Measurements from ENCODE around the gene FAM53A. TPM values are rescaled to one million over a fixed set of nuclear protein-coding genes. Genes with fewer than 3 reads are reported as not detected.

Gene FAM53A
- total RNA-seq (1 to 10 TPM; 1.1 to 1.6 (median 1.1) TPM), polyA plus RNA-seq (1.4 TPM)
- long read RNA-seq, donor 1, partial matches to known transcripts, result 1 of 7 reads
- long read RNA-seq, donor 1, other reads (novel, unspliced or antisense), result 4 of 7 reads
- long read RNA-seq, donor 2, partial matches to known transcripts, result 0 of 3 reads
- long read RNA-seq, donor 2, other reads (novel, unspliced or antisense), result 2 of 3 reads
- long read RNA-seq, donor 3, partial matches to known transcripts, result 0 of 15 reads
- long read RNA-seq, donor 3, other reads (novel, unspliced or antisense), result 11 of 15 reads
- long read RNA-seq, donor 4, partial matches to known transcripts, result 0 of 2 reads
- long read RNA-seq, donor 4, other reads (novel, unspliced or antisense), result 2 of 2 reads

GRCh38 chr4:1683736-1684505 lies at the start of gene FAM53A:
FAM53A (minus strand) TSS chr4:1684313; CDS start chr4:1668741, 15,572 bp downstream.
- ATAC-seq, result peak; percentile 94 to 96
- Histone ChIP-seq H3K27ac (ENCODE audit: low read length) (peak within 1 kb of the TSS; percentile 22), H3K9me3 (ENCODE audit: control insufficient read depth, low read length) (no peaks in the 10 kb centered on the region), H3K27me3 (ENCODE audit: control insufficient read depth, insufficient read depth) (no peaks in the 10 kb centered on the region), H3K4me1 (ENCODE audit: control insufficient read depth, insufficient read depth, low read length) (no peaks in the 10 kb centered on the region), H3K4me3 (ENCODE audit: low read length) (peak within 1 kb of the TSS; percentile 30)
- peak in 2 of 3 donors; percentile 91 to 98 for DNase-seq
- under 1% methylated on average over 115 of the region's 118 CpGs for WGBS
- intact Hi-C loops (cut with DNase I), result no loop called here

DNA sequence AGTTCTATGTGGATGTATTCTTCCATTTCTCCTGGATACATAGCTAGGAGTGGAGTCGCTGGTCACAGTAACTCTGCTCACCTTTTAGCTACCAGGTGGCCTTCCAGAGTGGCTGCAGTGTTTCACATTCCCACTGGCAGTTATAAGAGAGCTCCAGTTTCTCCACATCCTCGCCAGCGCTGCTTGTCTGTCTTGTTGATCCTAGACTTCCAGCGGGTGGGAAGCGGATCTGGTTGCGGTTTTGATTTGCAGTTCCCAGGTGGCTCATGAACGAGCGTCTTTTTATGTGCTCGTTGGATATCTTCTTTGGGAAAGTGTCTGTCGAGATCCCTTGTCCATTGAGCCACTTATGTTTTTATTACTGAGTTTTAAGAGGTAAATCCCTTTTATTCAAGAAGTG lies 48.8 kb upstream of the FAM53A start:
- 95% methylated on average over 10 of the region's 10 CpGs for WGBS
- DNase-seq, result peak in 1 of 3 donors; percentile 13
- H3K4me3 ChIP-seq (ENCODE audit: low read length), result no peak overlapping the region
- intact Hi-C loops (cut with DNase I), result no loop called here
- H3K4me1 ChIP-seq (ENCODE audit: control insufficient read depth, insufficient read depth, low read length), result no peaks in the 10 kb centered on the region
- no peak overlapping the region for H3K27ac ChIP-seq (ENCODE audit: low read length)
- no peaks in the 10 kb centered on the region for H3K27me3 ChIP-seq (ENCODE audit: control insufficient read depth, insufficient read depth)
- no peak for ATAC-seq
- H3K9me3 ChIP-seq (ENCODE audit: control insufficient read depth, low read length), result no peaks in the 10 kb centered on the region

GRCh38 chr4:1731180-1731579 lies 47.1 kb upstream of the FAM53A start:
- no peaks in the 10 kb centered on the region for H3K4me1 ChIP-seq (ENCODE audit: control insufficient read depth, insufficient read depth, low read length)
- H3K27me3 ChIP-seq (ENCODE audit: control insufficient read depth, insufficient read depth), result no peaks in the 10 kb centered on the region
- WGBS, result 96% methylated on average over 10 of the region's 10 CpGs
- DNase-seq (peak; percentile 6 to 45 (median 36)), ATAC-seq (no peak)
- H3K9me3 ChIP-seq (ENCODE audit: control insufficient read depth, low read length), result no peaks in the 10 kb centered on the region
- H3K27ac ChIP-seq (ENCODE audit: low read length), result no peak overlapping the region
- no peak overlapping the region for H3K4me3 ChIP-seq (ENCODE audit: low read length)
- intact Hi-C loops (cut with DNase I), result no loop called here

- H3K27ac ChIP-seq (ENCODE audit: low read length), result no peak overlapping the region
- DNase-seq (peak in 2 of 3 donors; percentile 7 to 25), ATAC-seq (no peak)
- 94% methylated on average over 16 of the region's 16 CpGs for WGBS
- intact Hi-C loops (cut with DNase I), result no loop called here
- H3K9me3 ChIP-seq (ENCODE audit: control insufficient read depth, low read length), result no peaks in the 10 kb centered on the region
- H3K27me3 ChIP-seq (ENCODE audit: control insufficient read depth, insufficient read depth), result no peaks in the 10 kb centered on the region
- no peaks in the 10 kb centered on the region for H3K4me1 ChIP-seq (ENCODE audit: control insufficient read depth, insufficient read depth, low read length)
- no peak overlapping the region for H3K4me3 ChIP-seq (ENCODE audit: low read length)
Measured at GRCh38 chr4:1730532-1731135, 46.5 kb upstream of the FAM53A start.

- 81% methylated on average over 31 of the region's 31 CpGs for WGBS
- H3K27me3 ChIP-seq (ENCODE audit: control insufficient read depth, insufficient read depth), result no peaks in the 10 kb centered on the region
- no peaks in the 10 kb centered on the region for H3K9me3 ChIP-seq (ENCODE audit: control insufficient read depth, low read length)
- intact Hi-C loops (cut with DNase I), result loop anchor here in 3 of 4 donors (5.0 to 10.0 kb wide), 2 partner anchors 36 to 374 kb away; no protein-coding TSS in a partner anchor
- peak in 1 of 2 donors; percentile 1 for ATAC-seq
- H3K4me1 ChIP-seq (ENCODE audit: control insufficient read depth, insufficient read depth, low read length), result no peaks in the 10 kb centered on the region
- H3K27ac ChIP-seq (ENCODE audit: low read length), result peak overlapping the region; percentile 53
- DNase-seq, result peak in 2 of 3 donors; percentile 49 to 60
- no peak overlapping the region for H3K4me3 ChIP-seq (ENCODE audit: low read length)
Measured at GRCh38 chr4:1728061-1728980, 44.2 kb upstream of the FAM53A start.

DNA sequence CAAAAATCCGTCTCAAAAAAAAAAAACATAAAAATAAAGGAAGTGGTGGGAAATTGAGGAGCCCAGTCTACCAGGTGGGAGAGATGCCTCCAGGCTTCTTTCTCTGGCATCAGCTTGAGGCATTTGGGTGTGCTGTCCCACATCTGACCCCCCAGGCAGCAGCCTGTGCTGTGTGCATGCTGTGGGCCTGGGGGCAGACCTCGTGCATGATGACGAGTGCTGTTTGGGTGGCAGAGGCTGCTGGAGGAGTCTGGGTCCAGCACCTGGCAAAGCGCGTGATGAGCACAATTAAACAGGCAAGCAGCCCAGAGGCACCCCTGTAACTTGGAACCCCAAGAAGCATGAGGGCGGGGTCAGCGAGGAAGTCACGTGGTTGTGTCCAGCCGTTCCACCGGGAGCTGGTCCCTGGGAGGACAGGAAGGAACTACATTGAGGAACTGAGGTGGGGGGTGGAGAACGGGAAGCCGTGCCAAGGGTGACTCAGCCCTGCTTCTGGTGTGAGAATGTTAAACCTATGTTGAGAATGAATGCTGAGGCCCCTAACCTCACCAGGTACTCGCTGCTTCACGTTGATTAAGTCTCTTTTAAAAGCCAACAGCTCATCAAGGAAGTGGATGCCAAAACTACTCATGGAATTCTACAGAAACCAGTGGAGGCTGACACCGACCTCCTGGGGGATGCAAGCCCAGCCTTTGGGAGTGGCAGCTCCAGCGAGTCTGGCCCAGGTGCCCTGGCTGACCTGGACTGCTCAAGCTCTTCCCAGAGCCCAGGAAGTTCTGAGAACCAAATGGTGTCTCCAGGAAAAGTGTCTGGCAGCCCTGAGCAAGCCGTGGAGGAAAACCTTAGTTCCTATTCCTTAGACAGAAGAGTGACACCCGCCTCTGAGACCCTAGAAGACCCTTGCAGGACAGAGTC lies 43.3 kb upstream of the FAM53A start:
- DNase-seq (peak; percentile 80 to 89 (median 89)), ATAC-seq (peak; percentile 67 to 81)
- H3K4me1 ChIP-seq (ENCODE audit: control insufficient read depth, insufficient read depth, low read length), result no peaks in the 10 kb centered on the region
- no peak overlapping the region for H3K4me3 ChIP-seq (ENCODE audit: low read length)
- peak overlapping the region; percentile 53 for H3K27ac ChIP-seq (ENCODE audit: low read length)
- no peaks in the 10 kb centered on the region for H3K9me3 ChIP-seq (ENCODE audit: control insufficient read depth, low read length)
- WGBS, result 53% methylated on average over 18 of the region's 18 CpGs
- intact Hi-C loops (cut with DNase I), result loop anchor here in 3 of 4 donors (5.0 to 10.0 kb wide), 2 partner anchors 35 to 373 kb away; no protein-coding TSS in a partner anchor
- no peaks in the 10 kb centered on the region for H3K27me3 ChIP-seq (ENCODE audit: control insufficient read depth, insufficient read depth)

- Histone ChIP-seq H3K9me3 (ENCODE audit: control insufficient read depth, low read length) (no peaks in the 10 kb centered on the region), H3K4me3 (ENCODE audit: low read length) (no peak overlapping the region), H3K27me3 (ENCODE audit: control insufficient read depth, insufficient read depth) (no peaks in the 10 kb centered on the region), H3K27ac (ENCODE audit: low read length) (peak overlapping the region; percentile 44), H3K4me1 (ENCODE audit: control insufficient read depth, insufficient read depth, low read length) (no peaks in the 10 kb centered on the region)
- peak; percentile 85 to 96 (median 94) for DNase-seq
- WGBS, result 53% methylated on average over 17 of the region's 17 CpGs
- ATAC-seq, result peak; percentile 55
- intact Hi-C loops (cut with DNase I), result loop anchor here in 3 of 4 donors (5.0 to 10.0 kb wide), 2 partner anchors 34 to 372 kb away; no protein-coding TSS in a partner anchor
Measured at GRCh38 chr4:1726146-1726934, 42.2 kb upstream of the FAM53A start.

DNA sequence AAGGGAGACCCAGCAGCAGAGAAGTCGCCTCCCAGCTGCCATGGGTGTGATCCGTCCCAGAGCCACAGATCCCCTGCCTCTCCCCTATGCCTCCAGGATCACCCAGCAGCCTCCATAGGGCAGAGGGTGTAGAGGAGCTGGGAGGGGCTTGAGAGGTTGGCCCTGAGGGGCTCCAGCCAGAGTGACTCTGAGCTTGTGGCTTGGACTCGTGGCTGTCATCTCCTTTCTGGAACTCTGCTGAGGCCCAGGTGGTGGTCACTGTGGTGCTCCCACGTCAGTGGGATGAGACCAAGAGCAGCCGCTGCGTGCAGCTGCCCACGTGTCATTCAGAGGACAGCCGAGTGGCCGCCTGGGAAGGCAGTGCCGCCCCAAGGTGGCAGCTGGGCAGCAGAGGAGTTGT lies 41.4 kb upstream of the FAM53A start:
- H3K4me1 ChIP-seq (ENCODE audit: control insufficient read depth, insufficient read depth, low read length), result no peaks in the 10 kb centered on the region
- no peaks in the 10 kb centered on the region for H3K27me3 ChIP-seq (ENCODE audit: control insufficient read depth, insufficient read depth)
- 86% methylated on average over 10 of the region's 10 CpGs for WGBS
- DNase-seq, result peak in 1 of 3 donors; percentile 52
- no peak overlapping the region for H3K27ac ChIP-seq (ENCODE audit: low read length)
- ATAC-seq, result no peak
- intact Hi-C loops (cut with DNase I), result loop anchor here in 3 of 4 donors (2.0 to 10.0 kb wide), 3 partner anchors 17 to 371 kb away; no protein-coding TSS in a partner anchor
- no peaks in the 10 kb centered on the region for H3K9me3 ChIP-seq (ENCODE audit: control insufficient read depth, low read length)
- no peak overlapping the region for H3K4me3 ChIP-seq (ENCODE audit: low read length)
